ELR (cell line): Measurements from ENCODE around the gene DLL4.

Experiments used
- DNase-seq: peaks from one replicate; pipeline ENCODE4 v3.0.0-alpha.2; 2015; ENCODE audit warnings: low read depth

DLL4 gene

DNA sequence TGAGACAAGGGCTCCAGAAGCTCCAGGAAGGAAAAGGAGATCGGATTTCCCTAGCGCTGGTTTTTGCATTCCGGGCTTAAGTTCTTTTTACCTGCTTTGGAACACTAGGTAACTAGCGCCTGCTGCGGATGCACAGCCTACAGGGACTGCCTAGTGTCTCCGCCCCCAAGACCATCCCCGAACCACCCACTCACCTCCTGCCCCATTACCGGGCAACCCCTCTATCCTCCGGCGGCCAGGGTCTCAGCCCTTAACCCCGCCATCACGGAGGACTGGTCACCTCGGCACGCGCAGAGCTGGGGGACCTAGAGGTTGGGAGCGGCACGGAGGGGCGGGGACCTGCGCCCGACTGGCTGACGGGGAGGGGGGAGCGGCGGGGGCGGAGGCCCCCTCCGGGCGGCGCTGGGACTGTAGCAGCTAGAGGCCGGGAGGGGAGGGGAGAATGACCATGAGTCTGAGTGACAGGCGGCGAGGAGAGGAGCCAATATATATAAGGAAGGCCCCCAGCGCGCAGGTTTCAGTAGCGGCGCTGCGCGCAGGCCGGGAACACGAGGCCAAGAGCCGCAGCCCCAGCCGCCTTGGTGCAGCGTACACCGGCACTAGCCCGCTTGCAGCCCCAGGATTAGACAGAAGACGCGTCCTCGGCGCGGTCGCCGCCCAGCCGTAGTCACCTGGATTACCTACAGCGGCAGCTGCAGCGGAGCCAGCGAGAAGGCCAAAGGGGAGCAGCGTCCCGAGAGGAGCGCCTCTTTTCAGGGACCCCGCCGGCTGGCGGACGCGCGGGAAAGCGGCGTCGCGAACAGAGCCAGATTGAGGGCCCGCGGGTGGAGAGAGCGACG lies at the start of gene DLL4:
TSS of gene DLL4 (plus strand) at position 520 of the 839 bp plus-strand sequence. CDS start 329 bp downstream, outside the sequence.
- DNase-seq = peak; percentile 72

DNA sequence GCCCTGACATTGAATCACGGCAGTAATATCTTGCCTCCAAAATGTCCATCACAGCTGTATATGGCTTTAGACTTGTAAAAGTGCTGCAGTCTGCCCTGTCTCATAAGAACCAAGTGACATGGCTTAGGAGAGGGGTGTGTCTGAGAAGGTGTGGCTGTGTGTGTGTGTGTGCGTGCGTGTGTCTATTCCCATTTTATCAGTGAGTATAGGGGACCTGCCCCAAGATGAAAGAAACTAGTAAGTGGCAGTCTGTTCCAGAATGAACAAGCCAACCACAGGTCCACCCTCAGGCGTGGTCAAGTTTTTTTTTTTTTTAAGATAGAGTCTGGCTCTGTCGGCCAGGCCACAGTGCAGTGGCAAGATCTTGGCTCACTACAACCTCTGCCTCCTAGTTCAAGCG lies 49.5 kb upstream of the DLL4 start:
- no peak for DNase-seq

GRCh38 chr15:40881351-40881750 lies 47.8 kb upstream of the DLL4 start:
- no peak for DNase-seq

GRCh38 chr15:40886586-40886985 lies 42.6 kb upstream of the DLL4 start:
- no peak for DNase-seq

- DNase-seq = no peak
These were observed 40.0 kb upstream of the DLL4 start for GRCh38 chr15:40889112-40889511.

DNA sequence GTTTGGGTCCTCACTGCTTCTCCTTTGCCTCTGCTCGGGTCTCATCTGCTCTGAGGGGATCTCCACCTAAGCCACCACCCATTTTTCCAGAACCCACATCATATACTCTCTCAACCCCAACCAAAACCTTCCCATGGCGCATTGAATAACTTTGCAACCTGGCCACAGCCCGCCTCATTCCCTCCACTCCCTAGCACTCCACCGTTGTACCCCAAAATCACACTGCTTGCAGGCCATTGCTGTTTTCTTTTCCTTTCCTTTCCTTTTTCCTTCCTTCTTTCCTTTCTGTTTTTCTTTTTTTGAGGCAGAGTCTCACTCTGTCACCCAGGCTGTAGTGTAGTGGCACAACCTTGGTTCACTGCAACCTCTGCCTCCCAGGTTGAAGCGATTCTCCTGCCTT lies 38.0 kb upstream of the DLL4 start:
- no peak for DNase-seq

- peak; percentile 66 for DNase-seq
These were observed 37.2 kb upstream of the DLL4 start for GRCh38 chr15:40891810-40892446.

DNA sequence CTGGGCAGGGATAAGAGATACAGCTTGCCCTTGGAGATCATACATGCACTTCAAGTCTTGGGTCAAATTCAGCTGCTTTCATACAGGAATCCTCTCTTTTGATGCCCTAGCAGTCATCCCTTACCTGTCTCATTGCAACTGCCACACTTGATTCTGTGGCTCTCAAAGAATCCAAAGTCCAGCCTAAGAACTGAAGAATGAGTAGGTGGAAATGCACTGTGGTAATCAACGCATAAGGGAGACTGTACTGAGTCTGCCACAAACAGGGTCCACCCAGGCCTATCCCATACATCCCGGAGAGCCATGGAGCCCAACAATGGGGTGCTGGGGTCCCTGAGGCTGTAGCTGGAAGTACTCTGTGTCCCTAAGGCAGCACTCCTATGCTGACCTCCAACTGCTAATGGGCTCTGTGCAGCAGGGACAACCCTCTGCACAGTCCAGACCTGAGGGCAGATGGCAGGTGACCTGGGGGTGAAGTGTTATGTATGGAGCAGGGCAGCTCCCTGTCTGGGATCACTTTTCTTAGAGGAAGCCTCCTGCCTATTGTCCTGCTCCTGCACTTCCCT lies 36.6 kb upstream of the DLL4 start:
- DNase-seq = no peak

GRCh38 chr15:40893019-40893670 lies 36.0 kb upstream of the DLL4 start:
- no peak for DNase-seq

- DNase-seq = peak; percentile 96
These were observed 35.1 kb upstream of the DLL4 start, which contains the start of gene VPS18 for GRCh38 chr15:40893733-40894680. Gene VPS18, plus strand, starts transcription at chr15:40894450. Its CDS starts 319 bp downstream, at chr15:40894769.

GRCh38 chr15:40894681-40895448 lies 34.3 kb upstream of the DLL4 start:
- DNase-seq = peak; percentile 93

DNA sequence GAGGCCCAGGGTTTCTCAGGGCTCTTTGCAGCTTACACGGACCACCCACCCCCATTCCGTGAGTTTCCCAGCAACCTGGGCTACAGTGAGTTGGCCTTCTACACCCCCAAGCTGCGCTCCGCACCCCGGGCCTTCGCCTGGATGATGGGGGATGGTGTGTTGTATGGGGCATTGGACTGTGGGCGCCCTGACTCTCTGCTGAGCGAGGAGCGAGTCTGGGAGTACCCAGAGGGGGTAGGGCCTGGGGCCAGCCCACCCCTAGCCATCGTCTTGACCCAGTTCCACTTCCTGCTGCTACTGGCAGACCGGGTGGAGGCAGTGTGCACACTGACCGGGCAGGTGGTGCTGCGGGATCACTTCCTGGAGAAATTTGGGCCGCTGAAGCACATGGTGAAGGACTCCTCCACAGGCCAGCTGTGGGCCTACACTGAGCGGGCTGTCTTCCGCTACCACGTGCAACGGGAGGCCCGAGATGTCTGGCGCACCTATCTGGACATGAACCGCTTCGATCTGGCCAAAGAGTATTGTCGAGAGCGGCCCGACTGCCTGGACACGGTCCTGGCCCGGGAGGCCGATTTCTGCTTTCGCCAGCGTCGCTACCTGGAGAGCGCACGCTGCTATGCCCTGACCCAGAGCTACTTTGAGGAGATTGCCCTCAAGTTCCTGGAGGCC lies 29.5 kb upstream of the DLL4 start:
- DNase-seq = no peak

- DNase-seq = no peak
These were observed 28.7 kb upstream of the DLL4 start for GRCh38 chr15:40900256-40901052.

DNA sequence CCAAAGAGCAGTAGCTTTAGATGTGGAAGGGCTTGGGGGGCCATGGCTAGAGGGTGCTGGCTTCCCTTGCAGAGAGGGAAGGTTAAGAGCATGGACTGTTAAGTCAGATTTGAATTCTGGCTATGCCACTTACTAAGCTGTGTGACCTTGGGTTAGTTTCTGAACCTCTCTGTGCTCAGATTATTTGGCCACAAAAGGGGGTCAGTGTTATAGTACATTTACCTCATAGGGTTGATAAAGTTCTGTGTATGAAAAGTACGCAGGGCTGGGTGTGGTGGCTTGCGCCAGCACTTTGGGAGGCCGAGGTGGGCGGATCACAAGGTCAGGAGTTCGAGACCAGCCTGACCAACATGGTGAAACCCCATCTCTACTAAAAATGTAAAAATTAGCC lies 28.1 kb upstream of the DLL4 start:
- DNase-seq = no peak

GRCh38 chr15:40902605-40903561 lies 26.3 kb upstream of the DLL4 start:
- DNase-seq = no peak

DNA sequence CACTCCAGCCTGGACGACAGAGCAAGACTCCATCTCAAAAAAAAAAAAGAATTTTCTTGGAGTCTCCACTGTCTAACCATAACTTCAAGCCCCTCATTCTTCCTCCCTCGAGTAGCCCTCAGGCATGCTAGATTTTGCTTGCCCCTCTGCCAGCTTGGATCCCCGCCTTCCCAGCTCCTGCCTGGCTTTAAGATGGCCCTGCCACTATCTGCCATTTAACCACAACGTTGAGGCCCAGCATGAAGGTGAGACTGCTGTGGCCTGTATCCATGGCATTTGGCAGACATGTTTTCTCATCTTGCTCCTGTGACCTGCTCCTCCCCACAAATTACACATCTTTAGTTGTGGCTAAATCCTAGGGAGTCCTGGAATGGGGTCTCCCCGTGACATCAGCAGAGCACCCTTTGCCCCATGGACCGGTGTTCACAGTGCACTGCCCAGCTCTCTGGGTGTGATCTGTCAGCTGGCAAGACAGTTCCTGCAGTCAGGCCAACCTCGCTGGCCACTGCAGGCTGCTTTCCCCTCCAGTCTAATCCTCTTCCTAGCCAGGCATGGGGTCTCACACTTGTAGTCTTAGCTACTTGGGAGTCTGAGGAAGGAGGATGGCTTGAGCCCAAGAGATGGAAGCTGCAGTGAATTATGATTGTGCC lies 24.5 kb upstream of the DLL4 start:
- DNase-seq = no peak
